Activated B cell treated with CpG ODN at 0.5 μM for 24 hours (primary cell): Measurements from ENCODE around the gene NCKAP5. TPM values are rescaled to one million over a fixed set of nuclear protein-coding genes. Genes with fewer than 3 reads are reported as not detected.

Source experiments
- ATAC-seq: fragments of 200-7000 bp; cut with Tn5 transposase; one replicate; pipeline ENCODE4 v1.10.0; 2021; ENCODE audit warnings: low read depth, mild to moderate bottlenecking, moderate library complexity
- CTCF ChIA-PET: fragments of 350-600 bp; sonication (Branson Sonifier 250); formaldehyde crosslinking; loops from one replicate; lab custom pipeline; 2021; ENCODE audit warnings: antibody characterized with exemption; lab: Charles Lee
- POLR2A ChIA-PET: fragments of 350-600 bp; sonication (Branson Sonifier 250); formaldehyde crosslinking; loops from one replicate; lab custom pipeline; 2021; ENCODE audit warnings: antibody characterized with exemption; lab: Charles Lee
- DNase-seq: peaks from one replicate; pipeline ENCODE4 v3.0.0; 2022
- H3K27ac Mint-ChIP-seq: one replicate; pipeline ENCODE4 v1.8.0; 2020; ENCODE audit warnings: mixed read lengths
- H3K27me3 Mint-ChIP-seq: one replicate; pipeline ENCODE4 v1.8.0; 2021; ENCODE audit warnings: mixed read lengths
- H3K36me3 Mint-ChIP-seq: one replicate; pipeline ENCODE4 v1.8.0; 2021; ENCODE audit warnings: low read depth, mixed read lengths
- H3K4me1 Mint-ChIP-seq: one replicate; pipeline ENCODE4 v1.8.0; 2021; ENCODE audit warnings: mixed read lengths
- H3K4me3 Mint-ChIP-seq: one replicate; pipeline ENCODE4 v1.8.0; 2020; ENCODE audit warnings: mild to moderate bottlenecking, mixed read lengths
- H3K9me3 Mint-ChIP-seq: one replicate; pipeline ENCODE4 v1.8.0; 2020; ENCODE audit warnings: mixed read lengths
- intact Hi-C: fragments of 100-400 bp; cut with micrococcal nuclease; formaldehyde crosslinking; loops from one replicate; pipeline ENCODE4 v1.15.1; 2024
- total RNA-seq: library from RNA; stranded (reverse); gene quantifications from 2 replicates; pipeline ENCODE4 v1.2.3, GENCODE V29; 2022
- TF ChIP-seq, protein P1 (sequence below): fragments of 200-600 bp; IDR thresholded peaks from one replicate; pipeline ENCODE4 v1.8.0; 2022; ENCODE audit warnings: antibody characterized with exemption, mild to moderate bottlenecking

Gene NCKAP5
- total RNA-seq, 1 donor from 2014 or later = not detected

DNA sequence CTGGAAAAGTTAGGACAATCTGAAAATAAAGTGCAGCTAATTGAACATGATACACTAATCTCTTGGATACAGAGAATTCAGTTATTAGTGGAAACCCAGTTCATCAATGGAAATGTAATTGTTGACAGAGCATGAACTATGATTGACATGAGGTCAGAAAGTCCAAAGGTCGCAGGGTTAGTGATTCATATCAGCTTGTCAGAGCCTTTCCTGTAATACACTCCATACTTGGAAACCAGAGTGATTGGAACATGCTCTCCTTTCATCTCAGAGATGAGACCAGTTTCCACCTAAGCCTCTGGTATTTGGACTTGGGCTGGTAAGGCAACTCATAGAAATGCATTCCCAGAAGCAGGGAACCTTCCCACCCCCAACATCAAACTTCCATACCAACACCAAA lies 8.5 kb upstream of the NCKAP5 start:
- no peaks in the 10 kb centered on the region for H3K9me3 Mint-ChIP-seq
- ChIA-PET CTCF (no interaction called here), POLR2A (no interaction called here)
- DNase-seq (no peak), ATAC-seq (no peak)
- no peaks in the 10 kb centered on the region for H3K4me1 Mint-ChIP-seq
- no peak overlapping the region for H3K27ac Mint-ChIP-seq
- H3K4me3 Mint-ChIP-seq = no peak overlapping the region
- H3K27me3 Mint-ChIP-seq = no peaks in the 10 kb centered on the region
- TF ChIP-seq, protein P1, sequence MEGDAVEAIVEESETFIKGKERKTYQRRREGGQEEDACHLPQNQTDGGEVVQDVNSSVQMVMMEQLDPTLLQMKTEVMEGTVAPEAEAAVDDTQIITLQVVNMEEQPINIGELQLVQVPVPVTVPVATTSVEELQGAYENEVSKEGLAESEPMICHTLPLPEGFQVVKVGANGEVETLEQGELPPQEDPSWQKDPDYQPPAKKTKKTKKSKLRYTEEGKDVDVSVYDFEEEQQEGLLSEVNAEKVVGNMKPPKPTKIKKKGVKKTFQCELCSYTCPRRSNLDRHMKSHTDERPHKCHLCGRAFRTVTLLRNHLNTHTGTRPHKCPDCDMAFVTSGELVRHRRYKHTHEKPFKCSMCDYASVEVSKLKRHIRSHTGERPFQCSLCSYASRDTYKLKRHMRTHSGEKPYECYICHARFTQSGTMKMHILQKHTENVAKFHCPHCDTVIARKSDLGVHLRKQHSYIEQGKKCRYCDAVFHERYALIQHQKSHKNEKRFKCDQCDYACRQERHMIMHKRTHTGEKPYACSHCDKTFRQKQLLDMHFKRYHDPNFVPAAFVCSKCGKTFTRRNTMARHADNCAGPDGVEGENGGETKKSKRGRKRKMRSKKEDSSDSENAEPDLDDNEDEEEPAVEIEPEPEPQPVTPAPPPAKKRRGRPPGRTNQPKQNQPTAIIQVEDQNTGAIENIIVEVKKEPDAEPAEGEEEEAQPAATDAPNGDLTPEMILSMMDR = no peak
- intact Hi-C loops = no loop called here
- no peaks in the 10 kb centered on the region for H3K36me3 Mint-ChIP-seq

DNA sequence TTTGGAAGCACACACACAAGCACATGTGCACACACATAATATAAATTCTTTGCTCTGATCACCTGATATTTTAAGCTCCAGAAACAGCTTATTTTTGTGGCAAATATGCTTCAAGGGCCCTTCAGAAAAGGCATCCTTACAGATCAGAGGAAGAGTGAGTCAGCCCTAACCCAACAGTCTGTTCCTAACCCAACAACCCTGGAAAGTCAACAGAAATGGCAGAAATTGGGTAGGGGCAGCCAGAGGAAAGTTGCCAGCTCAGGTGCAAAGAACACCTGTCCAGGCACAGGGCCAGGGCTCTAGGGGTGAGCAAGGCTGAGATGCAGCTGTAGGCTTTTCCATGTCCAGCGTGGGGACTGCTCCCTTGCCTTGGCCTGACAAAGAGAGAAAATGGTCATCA lies 6.4 kb upstream of the NCKAP5 start:
- H3K4me3 Mint-ChIP-seq = no peak overlapping the region
- no peaks in the 10 kb centered on the region for H3K4me1 Mint-ChIP-seq
- no peak for ATAC-seq
- ChIA-PET CTCF (no interaction called here), POLR2A (no interaction called here)
- H3K36me3 Mint-ChIP-seq = no peaks in the 10 kb centered on the region
- intact Hi-C loops = no loop called here
- no peaks in the 10 kb centered on the region for H3K27me3 Mint-ChIP-seq
- TF ChIP-seq, protein P1 = no peak
- no peak for DNase-seq
- H3K27ac Mint-ChIP-seq = no peak overlapping the region
- H3K9me3 Mint-ChIP-seq = no peaks in the 10 kb centered on the region

DNA sequence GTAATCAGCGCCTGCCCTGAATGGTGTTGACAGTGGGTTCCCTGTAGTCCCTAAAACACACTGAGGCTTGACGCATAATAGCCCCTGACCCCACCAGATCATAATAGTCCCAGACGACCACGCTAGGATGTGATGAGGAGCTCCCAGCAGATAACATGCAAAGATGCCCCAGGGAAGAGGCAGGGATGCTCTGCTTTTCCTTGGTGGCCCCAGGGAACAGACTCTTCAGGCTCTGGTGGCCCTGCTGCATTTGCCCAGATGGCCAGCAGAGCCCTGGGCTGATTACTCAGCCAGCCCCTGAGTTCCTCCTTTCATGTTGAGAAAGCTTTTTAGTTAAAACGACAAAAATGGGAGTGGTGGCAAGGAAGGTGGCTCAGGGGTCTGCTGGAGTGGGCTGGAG lies 5.9 kb upstream of the NCKAP5 start:
- H3K4me1 Mint-ChIP-seq = no peaks in the 10 kb centered on the region
- TF ChIP-seq, protein P1 = no peak
- intact Hi-C loops = no loop called here
- no peaks in the 10 kb centered on the region for H3K9me3 Mint-ChIP-seq
- CTCF ChIA-PET = no interaction called here
- POLR2A ChIA-PET = no interaction called here
- H3K27ac Mint-ChIP-seq = no peak overlapping the region
- H3K4me3 Mint-ChIP-seq = no peak overlapping the region
- no peak for ATAC-seq
- peaks cover 2% of the 10 kb centered on the region for H3K27me3 Mint-ChIP-seq
- no peaks in the 10 kb centered on the region for H3K36me3 Mint-ChIP-seq
- DNase-seq = no peak

DNA sequence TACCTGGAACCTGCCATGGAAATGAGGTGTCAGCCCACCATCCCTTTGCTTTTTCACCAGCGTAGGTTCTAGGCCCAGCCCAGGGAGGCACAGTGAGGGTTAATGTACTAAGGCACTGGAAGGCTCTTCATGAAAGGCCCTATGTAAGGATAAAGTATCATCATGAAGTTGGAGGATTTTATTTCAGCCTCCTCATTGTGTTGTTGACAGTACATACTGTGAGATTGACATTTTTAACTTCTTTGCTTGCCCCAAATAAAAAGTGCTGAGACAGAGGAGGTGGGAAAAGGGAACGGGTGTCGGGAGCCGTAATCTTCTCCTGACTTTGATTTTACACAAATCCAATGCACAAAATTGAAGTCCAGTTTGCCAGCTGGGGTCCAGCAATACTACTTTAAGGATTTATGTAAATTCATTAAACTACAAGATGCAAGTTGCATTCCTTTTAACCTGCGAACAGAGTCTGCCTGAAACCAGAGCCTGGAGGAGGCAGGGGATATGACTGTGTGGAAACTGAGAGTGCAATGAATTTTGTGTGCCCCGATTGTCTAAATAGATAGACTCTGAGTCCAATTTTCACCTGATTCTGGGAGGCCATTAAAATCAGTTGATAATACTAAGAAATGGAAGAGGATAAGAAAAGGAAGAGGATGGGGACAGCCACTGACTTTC lies 5.4 kb upstream of the NCKAP5 start:
- ChIA-PET POLR2A (no interaction called here), CTCF (no interaction called here)
- H3K9me3 Mint-ChIP-seq = no peaks in the 10 kb centered on the region
- no peaks in the 10 kb centered on the region for H3K36me3 Mint-ChIP-seq
- intact Hi-C loops = no loop called here
- H3K27ac Mint-ChIP-seq = no peak overlapping the region
- no peak for DNase-seq
- no peaks in the 10 kb centered on the region for H3K4me1 Mint-ChIP-seq
- ATAC-seq = no peak
- TF ChIP-seq, protein P1 = no peak
- peaks cover 7% of the 10 kb centered on the region for H3K27me3 Mint-ChIP-seq
- no peak overlapping the region for H3K4me3 Mint-ChIP-seq

DNA sequence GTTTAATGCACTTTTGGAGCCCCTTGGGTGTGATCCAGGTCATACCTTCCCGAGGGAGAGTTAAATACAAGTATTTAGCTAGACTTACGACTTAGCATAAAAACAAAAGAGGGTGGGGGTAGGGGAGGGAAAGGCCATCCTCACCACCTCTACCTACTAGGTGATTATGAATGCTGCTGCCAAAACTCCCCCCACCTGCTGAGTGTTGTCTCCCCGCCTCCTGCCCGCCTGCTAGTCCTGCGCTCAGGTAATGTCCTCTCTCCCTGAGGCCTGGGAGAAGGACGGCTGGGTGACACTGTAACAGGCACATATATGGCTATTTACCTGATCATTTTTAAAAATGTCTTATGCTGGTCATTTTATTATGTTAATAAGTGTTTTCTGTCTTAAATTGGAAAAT lies 3.0 kb upstream of the NCKAP5 start:
- H3K36me3 Mint-ChIP-seq = no peaks in the 10 kb centered on the region

More for the DNA sequence above, 3.0 kb upstream of the NCKAP5 start:
- H3K4me1 Mint-ChIP-seq = no peaks in the 10 kb centered on the region
- ATAC-seq = no peak
- CTCF ChIA-PET = no interaction called here
- H3K27ac Mint-ChIP-seq = no peak overlapping the region
- TF ChIP-seq, protein P1 = no peak
- intact Hi-C loops = no loop called here
- DNase-seq = no peak
- H3K27me3 Mint-ChIP-seq = peaks cover 22% of the 10 kb centered on the region
- H3K9me3 Mint-ChIP-seq = no peaks in the 10 kb centered on the region
- no peak overlapping the region for H3K4me3 Mint-ChIP-seq
- POLR2A ChIA-PET = no interaction called here
